HG02938 (cell line): Measurements from ENCODE around the gene FSD1.
"Not testable (repeated sequence)": the region's sequence is repeated elsewhere in the genome, so short reads cannot be mapped to it uniquely, and the experiment has no call there.

Source experiments
- ATAC-seq: cut with Tn5 transposase; IDR thresholded peaks from one replicate; pipeline ENCODE4 v1.9.1; 2021; ENCODE audit warnings: mild to moderate bottlenecking, moderate library complexity; ENCODE audit not compliant: unreplicated experiment

Gene FSD1

GRCh38 chr19:4304538-4305256 lies at the start of gene FSD1:
TSS of gene FSD1 (plus strand) at chr19:4304598. CDS start at chr19:4304747, 149 bp downstream.
- ATAC-seq: no peak

GRCh38 chr19:4256563-4256962 lies 47.8 kb upstream of the FSD1 start:
- ATAC-seq: no peak

- no peak for ATAC-seq
Measured at GRCh38 chr19:4257025-4257424, 47.4 kb upstream of the FSD1 start.

- ATAC-seq: no peak
Measured at GRCh38 chr19:4258181-4258580, 46.2 kb upstream of the FSD1 start.

GRCh38 chr19:4260613-4261191 lies 43.7 kb upstream of the FSD1 start:
- no peak for ATAC-seq

- ATAC-seq: no peak
Measured at GRCh38 chr19:4264812-4265211, 39.6 kb upstream of the FSD1 start.

GRCh38 chr19:4266253-4267000 lies 38.0 kb upstream of the FSD1 start:
- ATAC-seq: no peak

- no peak for ATAC-seq
Measured at GRCh38 chr19:4267101-4267900, 37.1 kb upstream of the FSD1 start.

GRCh38 chr19:4267901-4268815 lies 36.2 kb upstream of the FSD1 start:
- ATAC-seq: no peak

GRCh38 chr19:4268816-4269430 lies 35.5 kb upstream of the FSD1 start:
- ATAC-seq: no peak

- ATAC-seq: no peak
Measured at GRCh38 chr19:4272894-4273293, 31.5 kb upstream of the FSD1 start.

- not testable (repeated sequence) for ATAC-seq
Measured at GRCh38 chr19:4274321-4274686, 30.1 kb upstream of the FSD1 start.

- ATAC-seq: no peak
Measured at GRCh38 chr19:4277191-4277696, 27.2 kb upstream of the FSD1 start.

GRCh38 chr19:4278010-4278409 lies 26.4 kb upstream of the FSD1 start:
- ATAC-seq: no peak

GRCh38 chr19:4278419-4279266 lies 25.8 kb upstream of the FSD1 start, which contains the start of gene SHD:
TSS of gene SHD (plus strand) at chr19:4279266. CDS start at chr19:4280064, 798 bp downstream.
- ATAC-seq: no peak

GRCh38 chr19:4279267-4279529 lies 25.2 kb upstream of the FSD1 start:
- no peak for ATAC-seq

- no peak for ATAC-seq
Measured at GRCh38 chr19:4279530-4280422, 24.6 kb upstream of the FSD1 start.
